SK-N-SH treated with all-trans-retinoic acid at 6 μM for 48 hours (cell line): ENCODE data around the gene WSCD2.

ENCODE experiments used
- ATAC-seq: fragments of 200-7000 bp; cut with Tn5 transposase; 3 replicates; pipeline ENCODE4 v1.9.1; 2020; ENCODE audit warnings: mild to moderate bottlenecking, moderate library complexity
- ARNTL ChIP-seq: fragments of 450-650 bp; formaldehyde crosslinking; IDR thresholded peaks from 2 replicates; pipeline ENCODE4 v1.5.0; 2020; ENCODE audit warnings: low read depth, mild to moderate bottlenecking, moderate library complexity, borderline replicate concordance
- BACH2 ChIP-seq: fragments of 250-450 bp; sonication (Bioruptor Pico); IDR thresholded peaks from 2 replicates; pipeline ENCODE4 v1.9.0; 2021; ENCODE audit warnings: mild to moderate bottlenecking, borderline replicate concordance
- GLIS3 ChIP-seq: fragments of 250-450 bp; sonication (Bioruptor Pico); IDR thresholded peaks from 2 replicates; pipeline ENCODE4 v1.5.0; 2020; ENCODE audit warnings: mild to moderate bottlenecking, moderate library complexity
- ISL1 ChIP-seq: fragments of 250-450 bp; sonication (Bioruptor Pico); IDR thresholded peaks from 2 replicates; pipeline ENCODE4 v2.1.2; 2022; ENCODE audit warnings: mild to moderate bottlenecking, moderate library complexity
- OSR1 ChIP-seq: fragments of 250-450 bp; sonication (Bioruptor Pico); IDR thresholded peaks from 2 replicates; pipeline ENCODE4 v1.8.0; 2022; ENCODE audit warnings: moderate library complexity, mild to moderate bottlenecking, inconsistent platforms
- PPARA ChIP-seq: fragments of 250-450 bp; sonication (Bioruptor Pico); IDR thresholded peaks from 2 replicates; pipeline ENCODE4 v1.5.0; 2020; ENCODE audit warnings: mild to moderate bottlenecking, borderline replicate concordance
- SNAI2 ChIP-seq: fragments of 250-450 bp; sonication (Bioruptor Pico); IDR thresholded peaks from 2 replicates; pipeline ENCODE4 v1.5.0; 2020; ENCODE audit warnings: mild to moderate bottlenecking, moderate library complexity
- TCF4 ChIP-seq: fragments of 250-450 bp; sonication (Bioruptor Pico); IDR thresholded peaks from 2 replicates; pipeline ENCODE4 v1.8.0; 2021; ENCODE audit warnings: mild to moderate bottlenecking, moderate library complexity, borderline replicate concordance
- TOX ChIP-seq: fragments of 250-450 bp; sonication (Bioruptor Pico); IDR thresholded peaks from 2 replicates; pipeline ENCODE4 v1.8.0; 2021; ENCODE audit warnings: mild to moderate bottlenecking, moderate library complexity, borderline replicate concordance
- ZC3H10 ChIP-seq: fragments of 250-450 bp; sonication (Bioruptor Pico); IDR thresholded peaks from 2 replicates; pipeline ENCODE4 v1.5.1; 2021; ENCODE audit warnings: mild to moderate bottlenecking, moderate library complexity
- ZFP30 ChIP-seq: fragments of 450-650 bp; formaldehyde crosslinking; IDR thresholded peaks from 2 replicates; pipeline ENCODE4 v1.5.0; 2022; ENCODE audit warnings: mild to moderate bottlenecking, moderate library complexity
- ZNF70 ChIP-seq: fragments of 450-650 bp; formaldehyde crosslinking; IDR thresholded peaks from 2 replicates; pipeline ENCODE4 v1.5.0; 2020; ENCODE audit warnings: mild to moderate bottlenecking, moderate library complexity
- ZNF8 ChIP-seq: fragments of 450-650 bp; formaldehyde crosslinking; IDR thresholded peaks from 2 replicates; pipeline ENCODE4 v1.5.0; 2020; ENCODE audit warnings: mild to moderate bottlenecking, moderate library complexity
- TF ChIP-seq, protein P1 (sequence below): fragments of 250-450 bp; sonication (Bioruptor Pico); IDR thresholded peaks from 2 replicates; pipeline ENCODE4 v1.5.0; 2020; ENCODE audit warnings: mild to moderate bottlenecking, moderate library complexity
- TF ChIP-seq, protein P2 (sequence below): fragments of 250-450 bp; sonication (Bioruptor Pico); IDR thresholded peaks from 2 replicates; pipeline ENCODE4 v1.8.0; 2021; ENCODE audit warnings: low read depth, mild to moderate bottlenecking, moderate library complexity, borderline replicate concordance
- TF ChIP-seq, protein P3 (sequence below): fragments of 250-450 bp; sonication (Bioruptor Pico); IDR thresholded peaks from 2 replicates; pipeline ENCODE4 v1.5.1; 2021; ENCODE audit warnings: mild to moderate bottlenecking, moderate library complexity
- TF ChIP-seq, protein P4 (sequence below): fragments of 250-450 bp; sonication (Bioruptor Pico); IDR thresholded peaks from 2 replicates; pipeline ENCODE4 v1.8.0; 2020; ENCODE audit warnings: mild to moderate bottlenecking, moderate library complexity, borderline replicate concordance
- TF ChIP-seq, protein P5 (sequence below): fragments of 250-450 bp; sonication (Bioruptor Pico); IDR thresholded peaks from 2 replicates; pipeline ENCODE4 v1.5.1; 2020; ENCODE audit warnings: low read depth, mild to moderate bottlenecking, moderate library complexity

WSCD2 gene

DNA sequence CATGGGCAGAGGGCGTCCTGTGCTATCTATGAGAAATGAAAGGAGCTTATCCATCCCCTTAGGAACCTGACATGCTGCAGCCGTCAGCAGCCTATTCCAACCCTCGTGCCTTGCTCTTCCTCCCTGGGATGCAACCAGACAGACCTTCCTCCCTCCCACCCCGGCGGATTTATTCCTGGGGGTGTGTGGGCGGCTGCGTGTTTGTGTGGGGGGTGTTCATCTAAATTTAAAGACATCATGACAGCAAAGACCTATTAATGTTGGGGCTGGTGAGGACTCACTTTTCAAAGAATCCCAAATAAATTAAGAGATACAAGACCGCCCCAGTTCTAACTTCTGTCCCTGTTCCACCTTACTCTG, 52.0 kb downstream of the WSCD2 start:
- TF ChIP-seq, protein P1, sequence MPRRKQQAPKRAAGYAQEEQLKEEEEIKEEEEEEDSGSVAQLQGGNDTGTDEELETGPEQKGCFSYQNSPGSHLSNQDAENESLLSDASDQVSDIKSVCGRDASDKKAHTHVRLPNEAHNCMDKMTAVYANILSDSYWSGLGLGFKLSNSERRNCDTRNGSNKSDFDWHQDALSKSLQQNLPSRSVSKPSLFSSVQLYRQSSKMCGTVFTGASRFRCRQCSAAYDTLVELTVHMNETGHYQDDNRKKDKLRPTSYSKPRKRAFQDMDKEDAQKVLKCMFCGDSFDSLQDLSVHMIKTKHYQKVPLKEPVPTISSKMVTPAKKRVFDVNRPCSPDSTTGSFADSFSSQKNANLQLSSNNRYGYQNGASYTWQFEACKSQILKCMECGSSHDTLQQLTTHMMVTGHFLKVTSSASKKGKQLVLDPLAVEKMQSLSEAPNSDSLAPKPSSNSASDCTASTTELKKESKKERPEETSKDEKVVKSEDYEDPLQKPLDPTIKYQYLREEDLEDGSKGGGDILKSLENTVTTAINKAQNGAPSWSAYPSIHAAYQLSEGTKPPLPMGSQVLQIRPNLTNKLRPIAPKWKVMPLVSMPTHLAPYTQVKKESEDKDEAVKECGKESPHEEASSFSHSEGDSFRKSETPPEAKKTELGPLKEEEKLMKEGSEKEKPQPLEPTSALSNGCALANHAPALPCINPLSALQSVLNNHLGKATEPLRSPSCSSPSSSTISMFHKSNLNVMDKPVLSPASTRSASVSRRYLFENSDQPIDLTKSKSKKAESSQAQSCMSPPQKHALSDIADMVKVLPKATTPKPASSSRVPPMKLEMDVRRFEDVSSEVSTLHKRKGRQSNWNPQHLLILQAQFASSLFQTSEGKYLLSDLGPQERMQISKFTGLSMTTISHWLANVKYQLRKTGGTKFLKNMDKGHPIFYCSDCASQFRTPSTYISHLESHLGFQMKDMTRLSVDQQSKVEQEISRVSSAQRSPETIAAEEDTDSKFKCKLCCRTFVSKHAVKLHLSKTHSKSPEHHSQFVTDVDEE = no peak
- TF ChIP-seq, protein P2, sequence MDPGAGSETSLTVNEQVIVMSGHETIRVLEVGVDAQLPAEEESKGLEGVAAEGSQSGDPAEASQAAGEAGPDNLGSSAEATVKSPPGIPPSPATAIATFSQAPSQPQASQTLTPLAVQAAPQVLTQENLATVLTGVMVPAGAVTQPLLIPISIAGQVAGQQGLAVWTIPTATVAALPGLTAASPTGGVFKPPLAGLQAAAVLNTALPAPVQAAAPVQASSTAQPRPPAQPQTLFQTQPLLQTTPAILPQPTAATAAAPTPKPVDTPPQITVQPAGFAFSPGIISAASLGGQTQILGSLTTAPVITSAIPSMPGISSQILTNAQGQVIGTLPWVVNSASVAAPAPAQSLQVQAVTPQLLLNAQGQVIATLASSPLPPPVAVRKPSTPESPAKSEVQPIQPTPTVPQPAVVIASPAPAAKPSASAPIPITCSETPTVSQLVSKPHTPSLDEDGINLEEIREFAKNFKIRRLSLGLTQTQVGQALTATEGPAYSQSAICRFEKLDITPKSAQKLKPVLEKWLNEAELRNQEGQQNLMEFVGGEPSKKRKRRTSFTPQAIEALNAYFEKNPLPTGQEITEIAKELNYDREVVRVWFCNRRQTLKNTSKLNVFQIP (CRISPR knock-in tag) = no peak
- no peak for ATAC-seq

DNA sequence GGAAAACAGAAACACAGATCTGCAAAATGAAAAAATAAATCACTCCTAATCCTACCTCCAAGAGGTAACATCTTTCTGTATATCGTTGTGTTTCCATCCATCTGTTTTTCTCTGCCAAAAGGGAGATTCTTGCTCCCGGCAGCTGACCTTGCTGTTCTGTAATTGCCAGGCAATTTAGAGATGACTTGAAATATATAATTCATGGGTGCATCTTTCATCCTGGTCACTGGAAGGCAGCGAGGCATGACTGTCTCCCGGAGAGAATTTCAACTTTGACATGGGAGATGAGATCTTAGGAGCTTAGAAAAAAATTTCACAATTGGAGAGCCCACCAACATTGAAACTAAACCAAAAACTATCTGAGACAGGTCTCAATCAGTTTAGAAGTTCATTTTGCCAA, 53.0 kb downstream of the WSCD2 start:
- ATAC-seq = no peak
- TF ChIP-seq ARNTL (CRISPR knock-in tag) (no peak), TCF4 (no peak), BACH2 (CRISPR knock-in tag) (no peak), GLIS3 (CRISPR knock-in tag) (no peak), SNAI2 (CRISPR knock-in tag) (no peak), ZC3H10 (no peak), PPARA (CRISPR knock-in tag) (no peak)
- TF ChIP-seq, protein P1 = no peak
- TF ChIP-seq, protein P3, sequence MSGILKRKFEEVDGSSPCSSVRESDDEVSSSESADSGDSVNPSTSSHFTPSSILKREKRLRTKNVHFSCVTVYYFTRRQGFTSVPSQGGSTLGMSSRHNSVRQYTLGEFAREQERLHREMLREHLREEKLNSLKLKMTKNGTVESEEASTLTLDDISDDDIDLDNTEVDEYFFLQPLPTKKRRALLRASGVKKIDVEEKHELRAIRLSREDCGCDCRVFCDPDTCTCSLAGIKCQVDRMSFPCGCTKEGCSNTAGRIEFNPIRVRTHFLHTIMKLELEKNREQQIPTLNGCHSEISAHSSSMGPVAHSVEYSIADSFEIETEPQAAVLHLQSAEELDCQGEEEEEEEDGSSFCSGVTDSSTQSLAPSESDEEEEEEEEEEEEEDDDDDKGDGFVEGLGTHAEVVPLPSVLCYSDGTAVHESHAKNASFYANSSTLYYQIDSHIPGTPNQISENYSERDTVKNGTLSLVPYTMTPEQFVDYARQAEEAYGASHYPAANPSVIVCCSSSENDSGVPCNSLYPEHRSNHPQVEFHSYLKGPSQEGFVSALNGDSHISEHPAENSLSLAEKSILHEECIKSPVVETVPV (CRISPR knock-in tag) = no peak

DNA sequence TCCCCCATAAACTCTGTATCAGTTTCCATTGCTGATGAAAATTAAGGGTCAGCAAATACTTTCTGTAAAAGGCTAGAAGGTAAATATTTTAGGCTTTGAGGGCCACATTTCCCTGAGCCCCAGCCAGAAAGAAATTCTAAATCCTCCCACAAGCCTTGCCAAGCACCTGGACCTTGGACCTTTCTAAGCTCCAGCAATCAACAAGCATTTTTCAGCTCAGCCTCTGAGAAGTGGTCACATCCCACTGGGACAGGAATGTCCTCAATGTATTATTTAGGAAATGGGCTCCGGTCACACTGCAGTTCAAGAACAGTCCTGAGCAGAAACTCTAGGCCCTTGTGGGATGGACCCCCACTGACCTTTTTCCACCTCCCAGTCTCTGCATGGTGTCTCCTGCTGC, 55.9 kb downstream of the WSCD2 start:
- no peak for ATAC-seq
- no peak for TF ChIP-seq SNAI2 (CRISPR knock-in tag)
- no peak for TF ChIP-seq ZFP30 (CRISPR knock-in tag)
- TF ChIP-seq, protein P3 (CRISPR knock-in tag) = no peak
- no peak for TF ChIP-seq PPARA (CRISPR knock-in tag)
- no peak for TF ChIP-seq ISL1 (CRISPR knock-in tag)
- TF ChIP-seq, protein P4, sequence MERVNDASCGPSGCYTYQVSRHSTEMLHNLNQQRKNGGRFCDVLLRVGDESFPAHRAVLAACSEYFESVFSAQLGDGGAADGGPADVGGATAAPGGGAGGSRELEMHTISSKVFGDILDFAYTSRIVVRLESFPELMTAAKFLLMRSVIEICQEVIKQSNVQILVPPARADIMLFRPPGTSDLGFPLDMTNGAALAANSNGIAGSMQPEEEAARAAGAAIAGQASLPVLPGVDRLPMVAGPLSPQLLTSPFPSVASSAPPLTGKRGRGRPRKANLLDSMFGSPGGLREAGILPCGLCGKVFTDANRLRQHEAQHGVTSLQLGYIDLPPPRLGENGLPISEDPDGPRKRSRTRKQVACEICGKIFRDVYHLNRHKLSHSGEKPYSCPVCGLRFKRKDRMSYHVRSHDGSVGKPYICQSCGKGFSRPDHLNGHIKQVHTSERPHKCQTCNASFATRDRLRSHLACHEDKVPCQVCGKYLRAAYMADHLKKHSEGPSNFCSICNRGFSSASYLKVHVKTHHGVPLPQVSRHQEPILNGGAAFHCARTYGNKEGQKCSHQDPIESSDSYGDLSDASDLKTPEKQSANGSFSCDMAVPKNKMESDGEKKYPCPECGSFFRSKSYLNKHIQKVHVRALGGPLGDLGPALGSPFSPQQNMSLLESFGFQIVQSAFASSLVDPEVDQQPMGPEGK (CRISPR knock-in tag) = no peak
- no peak for TF ChIP-seq TOX
- no peak for TF ChIP-seq ZNF8

DNA sequence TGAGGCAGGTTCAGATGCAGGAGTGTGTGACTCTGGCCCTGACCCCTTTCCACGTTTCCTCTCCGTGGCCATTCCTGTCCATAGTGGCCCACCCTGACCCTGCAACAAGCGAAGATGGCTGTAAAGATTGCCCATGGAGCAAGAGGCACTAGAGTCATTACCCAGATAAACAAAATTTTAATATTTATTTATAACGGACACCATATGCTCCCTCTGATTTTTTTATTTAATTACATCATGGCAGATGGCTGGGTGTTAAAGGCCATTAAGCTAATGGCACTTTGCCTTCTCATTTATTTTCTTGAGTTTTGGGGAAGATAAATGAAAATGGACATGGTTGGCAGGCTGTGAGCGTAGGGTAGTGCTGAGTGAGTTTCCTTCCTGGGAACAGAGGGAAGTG, 58.7 kb downstream of the WSCD2 start:
- no peak for TF ChIP-seq TOX
- no peak for TF ChIP-seq ZNF70 (CRISPR knock-in tag)
- no peak for TF ChIP-seq SNAI2 (CRISPR knock-in tag)
- TF ChIP-seq ZC3H10 = no peak
- TF ChIP-seq TCF4 = no peak
- TF ChIP-seq, protein P5, sequence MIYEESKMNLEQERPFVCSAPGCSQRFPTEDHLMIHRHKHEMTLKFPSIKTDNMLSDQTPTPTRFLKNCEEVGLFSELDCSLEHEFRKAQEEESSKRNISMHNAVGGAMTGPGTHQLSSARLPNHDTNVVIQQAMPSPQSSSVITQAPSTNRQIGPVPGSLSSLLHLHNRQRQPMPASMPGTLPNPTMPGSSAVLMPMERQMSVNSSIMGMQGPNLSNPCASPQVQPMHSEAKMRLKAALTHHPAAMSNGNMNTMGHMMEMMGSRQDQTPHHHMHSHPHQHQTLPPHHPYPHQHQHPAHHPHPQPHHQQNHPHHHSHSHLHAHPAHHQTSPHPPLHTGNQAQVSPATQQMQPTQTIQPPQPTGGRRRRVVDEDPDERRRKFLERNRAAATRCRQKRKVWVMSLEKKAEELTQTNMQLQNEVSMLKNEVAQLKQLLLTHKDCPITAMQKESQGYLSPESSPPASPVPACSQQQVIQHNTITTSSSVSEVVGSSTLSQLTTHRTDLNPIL (CRISPR knock-in tag) = no peak
- no peak for TF ChIP-seq ARNTL (CRISPR knock-in tag)
- no peak for TF ChIP-seq OSR1
- ATAC-seq = no peak
